GM19035 (cell line): Measurements from ENCODE around the gene CBX4.

Experiments used
- ATAC-seq: cut with Tn5 transposase; IDR thresholded peaks from one replicate; pipeline ENCODE4 v1.9.1; 2021; ENCODE audit not compliant: unreplicated experiment

The CBX4 gene

GRCh38 chr17:79791735-79792161, 47.5 kb downstream of the CBX4 start:
- no peak for ATAC-seq

GRCh38 chr17:79790805-79791734, 48.2 kb downstream of the CBX4 start:
- ATAC-seq, result no peak

- no peak for ATAC-seq
Measured at GRCh38 chr17:79789943-79790804, 49.1 kb downstream of the CBX4 start.

GRCh38 chr17:79788989-79789942, 50.0 kb downstream of the CBX4 start:
- ATAC-seq, result no peak

GRCh38 chr17:79788455-79788854, 50.8 kb downstream of the CBX4 start:
- ATAC-seq, result no peak

- no peak for ATAC-seq
Measured at GRCh38 chr17:79786930-79787643, 52.2 kb downstream of the CBX4 start.

- no peak for ATAC-seq
Measured at GRCh38 chr17:79785900-79786810, 53.1 kb downstream of the CBX4 start.

- no peak for ATAC-seq
Measured at GRCh38 chr17:79785017-79785899, 54.0 kb downstream of the CBX4 start.

GRCh38 chr17:79784353-79785016, 54.8 kb downstream of the CBX4 start:
- ATAC-seq, result no peak

GRCh38 chr17:79783891-79784290, 55.3 kb downstream of the CBX4 start:
- ATAC-seq, result no peak
